GM03348 (cell line): ENCODE data around the gene HK1.
"Not testable (repeated sequence)": the region's sequence is repeated elsewhere in the genome, so short reads cannot be mapped to it uniquely, and the experiment has no call there.

Experiments
- DNase-seq: peaks from one replicate; pipeline ENCODE4 v3.0.0; 2012; ENCODE audit warnings: low spot score

The HK1 gene

DNA sequence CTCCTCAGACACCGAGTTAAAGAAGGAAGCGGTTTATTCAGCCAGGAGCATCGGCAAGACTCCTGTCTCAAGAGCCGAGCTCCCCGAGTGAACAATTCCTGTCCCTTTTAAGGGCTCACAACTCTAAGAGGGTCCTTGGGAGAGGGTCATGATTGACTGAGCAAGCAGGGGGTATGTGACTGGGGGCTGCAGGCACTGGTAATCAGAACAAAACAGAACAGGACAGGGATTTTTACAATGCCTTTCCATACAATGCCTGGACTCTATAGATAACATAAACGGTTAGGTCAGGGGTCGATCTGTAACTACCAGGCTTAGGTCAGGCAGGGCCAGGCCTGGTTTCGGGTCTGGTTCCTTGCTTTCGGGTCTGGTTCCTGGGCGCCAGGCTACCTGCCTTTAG is 30.0 kb downstream of the HK1 start:
- DNase-seq, result not testable (repeated sequence)

DNA sequence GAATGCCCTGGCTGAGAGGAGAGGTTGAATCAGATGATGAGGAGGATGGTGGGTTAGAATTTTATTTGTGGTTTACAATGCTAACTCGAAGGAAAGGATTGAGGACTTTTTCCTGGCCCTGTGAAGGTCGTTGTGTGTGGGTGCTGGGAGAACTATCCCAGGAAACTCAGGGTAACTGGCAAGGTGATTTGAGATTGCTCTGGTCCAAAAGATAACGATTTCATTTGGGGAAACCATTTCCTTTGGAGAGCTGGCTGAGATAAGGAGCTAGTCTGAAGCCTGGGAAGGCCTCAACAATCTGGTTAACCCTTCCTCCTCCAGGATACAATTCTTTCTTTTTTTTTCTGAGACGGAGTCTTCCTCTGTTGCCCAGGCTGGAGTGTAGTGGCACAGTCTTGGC is 33.0 kb downstream of the HK1 start:
- DNase-seq, result no peak

DNA sequence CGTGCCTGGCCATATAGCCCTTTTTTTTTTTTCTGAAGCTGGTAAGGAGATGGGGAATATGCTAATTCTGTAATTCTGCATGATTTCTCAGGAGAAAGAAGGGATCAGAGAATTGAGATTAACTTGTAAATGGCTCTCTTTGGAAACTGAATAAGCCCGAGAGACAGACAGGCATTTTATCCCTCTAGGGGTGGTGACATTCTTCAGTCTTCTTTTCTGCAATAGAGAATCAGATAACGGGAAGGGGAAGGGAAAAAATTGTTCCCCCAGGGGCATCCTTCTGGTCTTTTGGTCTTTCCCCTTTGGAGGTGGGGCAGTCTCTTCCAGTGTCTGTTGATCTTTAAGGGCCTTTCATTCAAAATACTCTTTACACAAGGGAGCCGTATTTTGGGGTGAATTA is 34.2 kb downstream of the HK1 start:
- DNase-seq, result no peak

DNA sequence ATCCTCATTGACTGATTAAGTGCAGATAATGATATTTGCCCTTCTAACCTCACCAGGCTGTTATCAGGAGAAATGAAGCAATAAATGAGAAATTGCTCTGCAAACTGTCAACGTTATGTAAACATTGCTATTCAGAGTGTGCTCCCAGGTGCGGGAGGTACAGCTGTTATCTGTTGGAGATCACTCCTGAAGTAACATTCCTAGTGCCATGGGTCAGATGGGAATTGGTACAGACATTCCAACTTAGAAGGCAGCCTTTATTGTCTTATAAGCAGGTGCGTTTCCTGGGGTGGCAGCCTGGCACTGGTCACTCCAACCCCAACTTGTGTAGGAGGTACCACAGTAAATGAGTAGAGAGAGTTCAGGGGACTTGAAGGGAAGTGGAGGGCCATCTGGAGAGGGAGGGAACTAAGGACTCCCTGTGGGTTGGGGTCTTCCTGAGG is 36.8 kb downstream of the HK1 start:
- DNase-seq, result no peak

- DNase-seq, result no peak
These were observed 37.5 kb downstream of the HK1 start for GRCh38 chr10:69315610-69316312.

- DNase-seq, result peak; percentile 69
These were observed 38.2 kb downstream of the HK1 start for GRCh38 chr10:69316313-69317059.

DNA sequence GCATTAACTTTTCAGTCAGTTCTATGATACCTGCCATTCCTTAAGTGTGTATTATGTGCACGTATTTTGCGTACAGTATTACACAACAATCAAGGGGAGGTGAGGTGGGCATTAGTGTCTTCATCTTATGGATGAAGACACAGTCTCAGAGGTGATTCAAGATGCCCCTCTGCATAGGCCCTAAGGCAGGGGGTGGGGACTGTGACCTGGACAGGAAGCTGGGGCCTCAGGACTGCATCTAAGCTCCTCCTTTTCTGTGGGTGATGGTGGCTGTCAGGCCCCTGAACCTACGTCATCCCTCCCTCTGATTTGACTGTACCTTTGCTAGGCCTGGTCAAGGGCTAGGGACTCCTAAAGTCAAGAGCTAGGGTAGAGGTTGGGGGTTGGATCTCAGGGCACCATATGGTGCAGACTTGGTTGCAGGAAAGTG is 38.9 kb downstream of the HK1 start:
- DNase-seq, result no peak

DNA sequence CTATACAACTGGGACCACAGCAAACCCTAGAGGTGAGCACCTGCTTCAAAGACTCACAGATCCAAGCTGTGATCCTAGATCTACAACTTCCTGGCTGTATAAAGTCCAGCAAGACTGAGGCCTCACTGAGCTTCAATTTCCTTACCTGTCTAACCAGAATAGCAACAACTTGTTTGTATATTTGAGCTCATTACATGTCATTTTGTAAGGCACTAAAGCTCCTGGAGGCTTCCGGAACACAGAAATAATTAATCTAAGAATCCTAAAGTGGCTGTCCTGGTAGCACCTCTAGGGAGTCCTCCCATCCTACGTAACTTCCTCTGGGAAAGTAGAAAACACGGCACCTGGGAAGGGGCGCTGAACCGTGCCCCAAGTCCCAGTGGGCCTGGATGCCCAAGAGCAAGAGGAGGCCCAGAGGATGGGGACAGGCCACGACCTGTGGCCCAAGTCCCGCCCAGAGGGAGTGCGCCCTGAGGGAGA is 39.4 kb downstream of the HK1 start:
- DNase-seq, result no peak

GRCh38 chr10:69318106-69318866 is 40.0 kb downstream of the HK1 start:
- DNase-seq, result peak; percentile 99

DNA sequence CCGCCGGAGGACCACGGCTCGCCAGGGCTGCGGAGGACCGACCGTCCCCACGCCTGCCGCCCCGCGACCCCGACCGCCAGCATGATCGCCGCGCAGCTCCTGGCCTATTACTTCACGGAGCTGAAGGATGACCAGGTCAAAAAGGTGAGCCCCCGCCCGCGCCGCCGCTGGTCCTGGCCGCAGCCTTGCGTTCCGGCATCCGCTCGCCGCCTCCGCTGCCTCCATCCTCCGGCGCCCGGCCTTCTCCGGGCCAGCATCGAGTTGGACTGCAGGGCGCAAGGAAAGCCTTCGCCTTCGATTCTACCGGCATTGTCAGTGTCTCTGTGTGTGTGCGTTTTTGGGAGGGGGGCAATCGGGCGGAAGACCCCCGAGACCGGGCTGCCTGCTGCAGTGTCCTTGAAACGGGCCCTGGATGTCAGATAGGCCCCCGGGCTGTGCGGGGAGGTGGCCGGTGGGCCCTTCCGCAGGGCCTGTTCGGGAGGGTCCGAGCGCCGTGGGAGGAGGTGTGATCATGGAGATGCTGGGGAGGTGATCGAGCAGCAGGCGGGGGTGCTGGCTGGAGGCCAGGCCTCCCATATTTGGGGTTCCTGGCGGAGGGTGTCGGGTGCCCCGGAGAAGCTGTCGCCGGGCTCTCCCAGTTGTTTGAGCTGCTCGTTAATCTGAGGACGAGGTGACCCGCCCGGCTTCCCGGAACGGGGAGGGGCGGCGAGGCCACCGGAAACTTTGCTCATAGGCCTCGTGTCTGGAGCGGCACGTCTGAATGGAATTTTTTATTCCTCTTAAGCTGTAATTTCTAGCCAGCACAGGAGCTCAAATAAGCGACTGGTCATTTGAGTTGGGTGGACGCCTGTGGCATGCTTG is 40.8 kb downstream of the HK1 start:
- peak; percentile 88 for DNase-seq

GRCh38 chr10:69319841-69320316 is 41.6 kb downstream of the HK1 start:
- DNase-seq, result no peak

- DNase-seq, result no peak
These were observed 42.2 kb downstream of the HK1 start for GRCh38 chr10:69320521-69320920.

DNA sequence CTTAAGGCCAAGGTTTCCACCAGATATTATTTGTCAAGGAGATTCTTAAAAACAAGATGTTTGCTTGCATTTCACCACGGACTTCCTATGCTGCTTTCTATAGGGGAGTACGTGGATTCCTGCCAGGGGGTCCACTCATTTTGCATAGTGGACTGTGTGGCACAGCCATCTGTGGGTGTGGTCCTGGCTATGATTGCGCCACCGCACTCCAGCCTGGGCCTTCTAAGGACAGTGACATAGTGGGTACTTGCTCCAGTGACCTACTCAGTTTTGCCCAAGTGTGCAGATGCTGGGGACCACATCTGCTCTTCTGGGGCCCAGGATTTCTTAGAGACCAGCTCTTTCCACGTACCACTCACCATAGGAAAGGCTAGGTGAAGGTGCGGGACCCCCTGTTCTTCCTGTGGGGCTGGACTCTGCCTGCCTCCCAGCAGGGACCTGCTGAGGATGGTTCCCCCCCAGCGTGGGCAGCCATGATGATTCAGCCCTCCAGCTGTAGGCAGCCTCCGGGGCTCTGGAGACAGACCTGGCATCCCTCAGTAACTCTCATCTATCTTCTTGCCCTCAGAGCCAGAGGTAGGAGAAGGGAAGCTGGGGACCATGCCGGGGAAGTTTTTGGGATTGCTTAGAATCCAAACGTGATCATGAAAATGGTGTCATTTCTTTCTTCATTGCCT is 42.9 kb downstream of the HK1 start:
- DNase-seq, result no peak

DNA sequence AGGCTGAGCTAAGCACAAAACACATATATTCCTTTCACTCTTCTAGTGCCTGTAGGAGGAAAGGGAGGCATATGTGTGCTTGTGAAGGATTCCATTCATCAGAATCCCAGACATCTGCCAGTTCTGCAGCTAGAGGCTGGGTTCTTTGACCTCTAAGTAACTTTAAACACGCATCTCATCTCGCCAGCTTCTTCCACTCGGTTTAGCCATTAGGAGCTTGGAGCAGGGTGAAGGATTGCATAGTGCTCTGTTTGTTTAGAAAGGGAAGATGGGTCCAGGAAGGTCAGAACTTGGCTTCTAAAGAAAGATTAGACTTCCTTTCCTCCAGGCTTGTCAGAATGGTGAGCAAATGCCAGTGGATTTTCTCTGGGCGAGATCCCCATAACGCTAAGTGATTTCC is 43.6 kb downstream of the HK1 start:
- DNase-seq, result no peak

DNA sequence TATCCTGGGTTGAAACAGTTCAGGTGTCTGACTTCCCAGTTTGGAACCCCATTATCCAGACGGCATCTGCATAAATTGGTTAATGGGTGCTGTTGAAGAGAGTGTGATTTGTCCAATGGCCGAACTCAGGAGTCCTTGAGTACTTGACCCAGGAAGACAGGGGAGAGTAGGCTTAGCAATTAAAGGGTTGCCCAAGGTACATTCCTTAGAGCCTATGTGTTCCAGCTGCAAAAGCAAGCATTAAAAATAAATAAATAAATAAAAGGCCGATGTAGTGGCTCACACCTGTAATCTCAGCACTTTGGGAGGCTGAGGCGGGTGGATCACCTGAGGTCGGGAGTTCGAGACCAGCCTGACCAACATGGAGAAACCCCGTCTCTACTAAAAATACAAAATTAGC is 44.0 kb downstream of the HK1 start:
- DNase-seq, result not testable (repeated sequence)

GRCh38 chr10:69323622-69324021 is 45.3 kb downstream of the HK1 start:
- DNase-seq, result no peak

GRCh38 chr10:69324583-69324982 is 46.3 kb downstream of the HK1 start:
- DNase-seq, result no peak

- not testable (repeated sequence) for DNase-seq
These were observed 47.6 kb downstream of the HK1 start for GRCh38 chr10:69325637-69326523.

- DNase-seq, result no peak
These were observed 48.4 kb downstream of the HK1 start for GRCh38 chr10:69326692-69327091.
